Omental fat pad (tissue), 4 donors: ENCODE results near the gene RHO. TPM values are rescaled to one million over a fixed set of nuclear protein-coding genes. Genes with fewer than 3 reads are reported as not detected.

Source experiments
- ATAC-seq: fragments of 150-250 bp; one replicate; pipeline ENCODE4 v1.9.1; 2016; ENCODE audit warnings: mild to moderate bottlenecking, moderate library complexity; ENCODE audit not compliant: low FRiP score
- DNase-seq: peaks from one replicate; pipeline ENCODE4 v3.0.0-alpha.2; 2019; ENCODE audit warnings: low spot score
- CTCF ChIP-seq, 3 donors: fragments of 450-650 bp; IDR thresholded peaks; one replicate each; pipeline ENCODE4 v1.5.1; 2016 to 2017; ENCODE audit warnings: antibody characterized with exemption in 3 of 3, mild to moderate bottlenecking in 3 of 3, moderate library complexity in 2 of 3
- total RNA-seq, 4 donors: library from RNA; depleted of rRNA; stranded (reverse); fragments of >200 nt; gene quantifications; one replicate each; pipeline ENCODE4 v1.1.0, GENCODE V29; 2016

Gene RHO
- total RNA-seq, 4 donors from 2014 or later: 0.28 TPM; not detected in 3

GRCh38 chr3:129530251-129530791, 1.9 kb downstream of the RHO start:
- ATAC-seq (no peak), DNase-seq (no peak)
- no peak for TF ChIP-seq CTCF (IDR thresholded peaks at IDR 0.05)

GRCh38 chr3:129530821-129531220, 2.4 kb downstream of the RHO start:
- DNase-seq: no peak
- no peak for TF ChIP-seq CTCF (IDR thresholded peaks at IDR 0.05)
- ATAC-seq: no peak

- DNase-seq: no peak
- TF ChIP-seq CTCF (IDR thresholded peaks at IDR 0.05): no peak
- no peak for ATAC-seq
These were observed 3.3 kb downstream of the RHO start for GRCh38 chr3:129531699-129532098.

GRCh38 chr3:129532261-129532660, 3.8 kb downstream of the RHO start:
- no peak for DNase-seq
- no peak for TF ChIP-seq CTCF (IDR thresholded peaks at IDR 0.05)

GRCh38 chr3:129533406-129533805, 5.0 kb downstream of the RHO start:
- ATAC-seq: no peak
- no peak for TF ChIP-seq CTCF (IDR thresholded peaks at IDR 0.05)
- no peak for DNase-seq

More at GRCh38 chr3:129532261-129532660, 3.8 kb downstream of the RHO start:
- ATAC-seq: no peak

- no peak for TF ChIP-seq CTCF (IDR thresholded peaks at IDR 0.05)
- ATAC-seq (no peak), DNase-seq (no peak)
These were observed 6.1 kb downstream of the RHO start for GRCh38 chr3:129534428-129535027.

GRCh38 chr3:129535075-129535474, 6.6 kb downstream of the RHO start:
- DNase-seq: no peak
- TF ChIP-seq CTCF (IDR thresholded peaks at IDR 0.05): no peak

More at GRCh38 chr3:129535075-129535474, 6.6 kb downstream of the RHO start:
- ATAC-seq: no peak
